Measurements from ENCODE around the gene SSH2.
"Not testable (repeated sequence)": the region's sequence is repeated elsewhere in the genome, so short reads cannot be mapped to it uniquely, and the experiment has no call there.

Gene SSH2

GRCh38 chr17:29962656-29963055 lies 32.6 kb upstream of the SSH2 start:
- Histone ChIP-seq H3K4me1 (no peaks in the 10 kb centered on the region), H3K27me3 (no peaks in the 10 kb centered on the region), H3K9me3 (no peaks in the 10 kb centered on the region), H3K36me3 (no peaks in the 10 kb centered on the region), H3K4me3 (ENCODE audit: low read depth, low read length) (no peak overlapping the region)
- no peak for DNase-seq
- no peak for TF ChIP-seq CTCF (IDR thresholded peaks at IDR 0.05; ENCODE audit: low read depth, low read length)

- H3K9me3 ChIP-seq: no peaks in the 10 kb centered on the region
- no peak for DNase-seq
- no peaks in the 10 kb centered on the region for H3K4me1 ChIP-seq
- H3K27me3 ChIP-seq: no peaks in the 10 kb centered on the region
- no peak overlapping the region for H3K4me3 ChIP-seq (ENCODE audit: low read depth, low read length)
- TF ChIP-seq CTCF (IDR thresholded peaks at IDR 0.05; ENCODE audit: low read depth, low read length): no peak
- H3K36me3 ChIP-seq: no peaks in the 10 kb centered on the region
Measured at GRCh38 chr17:29959658-29960337, 29.8 kb upstream of the SSH2 start.

DNA sequence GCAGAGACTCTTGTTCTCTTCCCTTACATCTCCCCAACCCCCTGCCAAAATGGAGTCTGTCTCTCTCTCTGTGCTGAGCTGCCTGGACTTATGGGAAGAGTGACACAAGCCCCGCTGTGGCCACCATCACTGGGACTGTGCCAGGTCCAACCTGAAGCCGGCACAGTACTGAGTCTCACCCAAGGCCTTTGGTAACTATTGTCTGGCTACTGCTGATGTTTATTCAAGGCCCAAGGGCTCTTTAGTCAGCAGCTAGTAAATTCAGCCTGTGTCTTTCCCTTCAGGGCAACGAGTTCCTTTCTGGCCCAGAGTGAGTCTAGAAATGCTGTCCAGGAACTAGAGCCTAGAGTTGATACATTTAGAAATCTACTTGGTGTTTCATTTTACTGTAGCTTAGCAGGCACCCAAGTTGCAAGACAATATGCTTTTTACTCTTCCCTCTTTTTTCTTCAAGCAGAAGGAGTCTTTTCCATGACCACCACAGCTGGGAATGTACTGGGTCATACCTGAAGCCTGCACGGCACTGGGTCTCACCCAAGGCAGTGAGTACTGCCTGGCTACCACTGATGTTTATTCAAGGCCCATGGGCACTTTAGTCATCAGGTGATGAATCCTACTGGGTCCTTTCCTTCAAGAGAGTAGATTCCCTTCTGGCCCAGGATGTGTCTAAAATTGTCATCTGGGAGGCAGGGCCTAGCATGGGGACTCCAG lies 29.1 kb upstream of the SSH2 start:
- H3K4me1 ChIP-seq: no peaks in the 10 kb centered on the region
- no peaks in the 10 kb centered on the region for H3K27me3 ChIP-seq
- no peaks in the 10 kb centered on the region for H3K9me3 ChIP-seq
- no peak overlapping the region for H3K4me3 ChIP-seq (ENCODE audit: low read depth, low read length)
- no peak for DNase-seq
- no peak for TF ChIP-seq CTCF (IDR thresholded peaks at IDR 0.05; ENCODE audit: low read depth, low read length)
- no peaks in the 10 kb centered on the region for H3K36me3 ChIP-seq

GRCh38 chr17:29957488-29957887 lies 27.5 kb upstream of the SSH2 start:
- DNase-seq; H3K4me1 ChIP-seq; H3K36me3 ChIP-seq; H3K9me3 ChIP-seq; H3K27me3 ChIP-seq; H3K4me3 ChIP-seq (ENCODE audit: low read depth, low read length): not testable (repeated sequence)

- no peak for TF ChIP-seq CTCF (IDR thresholded peaks at IDR 0.05; ENCODE audit: low read depth, low read length)
- Histone ChIP-seq H3K4me3 (ENCODE audit: low read depth, low read length) (no peak overlapping the region), H3K36me3 (no peaks in the 10 kb centered on the region), H3K4me1 (no peaks in the 10 kb centered on the region), H3K27me3 (no peaks in the 10 kb centered on the region), H3K9me3 (no peaks in the 10 kb centered on the region)
- DNase-seq: no peak
Measured at GRCh38 chr17:29956225-29956624, 26.2 kb upstream of the SSH2 start.

- DNase-seq: peak; percentile 14
- Histone ChIP-seq H3K27me3 (no peaks in the 10 kb centered on the region), H3K36me3 (no peaks in the 10 kb centered on the region), H3K4me3 (ENCODE audit: low read depth, low read length) (no peak overlapping the region), H3K4me1 (no peaks in the 10 kb centered on the region), H3K9me3 (no peaks in the 10 kb centered on the region)
- TF ChIP-seq CTCF (IDR thresholded peaks at IDR 0.05; ENCODE audit: low read depth, low read length): 0 out of 2 replicates have a peak, but pooled peaks have one; percentile 10
Measured at GRCh38 chr17:29954405-29954804, 24.4 kb upstream of the SSH2 start.

Measured in BE2C (cell line).